Cardiac fibroblast (primary cell): ENCODE data around the gene MMP28.

Experiments used
- DNase-seq, 2 donors: peaks; one replicate each; pipeline versions ENCODE4 v3.0.0 to v3.0.0-alpha.2; 2010; ENCODE audit warnings: low read depth in 2 of 2
- H3K4me3 ChIP-seq, 2 donors: replicated peaks in 1 of 2; 1 replicate in 1 of 2; 2 replicates in 1 of 2; pipeline ENCODE4 v1.5.1; 2011; ENCODE audit warnings: low read depth in 2 of 2, low read length in 2 of 2, mild to moderate bottlenecking in 2 of 2, moderate library complexity in 1 of 2
- CTCF ChIP-seq: IDR thresholded peaks from one replicate; pipeline ENCODE4 v1.5.1; 2011; ENCODE audit warnings: low read depth, mild to moderate bottlenecking, low read length, inconsistent platforms

MMP28 gene

GRCh38 chr17:35825206-35825605 lies 29.8 kb upstream of the MMP28 start:
- no peak for DNase-seq
- TF ChIP-seq CTCF, result no peak
- no peak overlapping the region for H3K4me3 ChIP-seq

DNA sequence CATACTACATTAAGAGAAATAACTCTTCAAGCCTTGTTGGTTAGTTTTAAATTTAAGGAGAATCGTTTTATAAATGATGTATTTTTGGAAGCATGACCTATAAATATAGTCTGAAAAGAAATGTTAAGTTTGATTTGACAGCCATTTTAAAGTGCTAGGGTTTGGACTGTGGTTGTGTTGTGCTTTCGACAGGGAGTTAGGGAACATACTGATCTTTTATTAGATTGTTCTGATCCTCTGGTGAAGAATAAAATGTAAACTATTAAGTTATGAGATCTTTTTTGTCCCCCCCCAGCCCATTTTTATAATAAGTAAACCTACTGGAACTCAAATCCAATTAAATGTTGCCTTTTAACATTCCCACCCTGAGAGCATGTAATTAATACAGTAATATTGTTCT lies 25.9 kb upstream of the MMP28 start:
- TF ChIP-seq CTCF, result no peak
- no peak for DNase-seq
- no peak overlapping the region for H3K4me3 ChIP-seq

DNA sequence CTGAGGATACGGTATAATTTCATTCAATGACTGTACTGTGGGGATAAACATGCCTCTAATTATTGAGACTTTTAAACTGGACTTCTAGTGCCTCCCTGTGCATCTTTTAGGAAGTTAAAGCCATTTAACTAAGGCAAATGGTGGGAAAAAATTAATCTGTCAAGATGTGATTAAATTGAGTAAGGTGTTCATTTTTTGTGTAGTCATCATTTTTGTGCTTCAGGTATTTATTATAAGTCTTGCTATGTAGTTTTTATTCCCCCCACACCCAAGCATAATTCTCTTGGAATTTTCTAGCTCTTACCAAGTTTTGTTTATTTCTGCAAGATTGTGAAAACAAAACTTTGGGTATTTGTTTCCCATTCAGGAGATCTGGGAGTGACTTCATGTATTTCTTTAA lies 24.0 kb upstream of the MMP28 start:
- H3K4me3 ChIP-seq, result no peak overlapping the region
- TF ChIP-seq CTCF, result no peak
- no peak for DNase-seq

DNA sequence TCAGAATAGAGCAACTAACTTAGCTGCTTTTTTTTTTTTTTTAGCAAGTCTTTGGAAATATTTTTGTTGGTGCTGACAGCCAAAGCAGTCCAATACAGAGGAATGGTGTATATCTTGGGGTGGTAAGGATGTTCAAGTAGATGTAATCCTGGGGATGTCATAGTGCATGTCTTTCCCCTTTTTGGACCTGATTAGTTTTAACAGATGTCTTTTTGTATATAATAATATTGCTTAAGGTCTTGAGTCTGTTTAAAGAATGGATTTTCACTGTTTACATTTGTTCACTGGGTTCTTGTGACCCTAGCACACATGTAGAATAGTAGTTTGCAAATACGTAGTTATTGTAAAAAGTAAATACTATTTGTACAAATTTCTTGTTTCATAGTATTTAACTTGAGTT lies 21.8 kb upstream of the MMP28 start:
- DNase-seq, result no peak
- TF ChIP-seq CTCF, result no peak

GRCh38 chr17:35816723-35817122 lies 21.3 kb upstream of the MMP28 start:
- H3K4me3 ChIP-seq, result no peak overlapping the region
- no peak for TF ChIP-seq CTCF
- no peak for DNase-seq

More for the DNA sequence above, 21.8 kb upstream of the MMP28 start:
- no peak overlapping the region for H3K4me3 ChIP-seq

DNA sequence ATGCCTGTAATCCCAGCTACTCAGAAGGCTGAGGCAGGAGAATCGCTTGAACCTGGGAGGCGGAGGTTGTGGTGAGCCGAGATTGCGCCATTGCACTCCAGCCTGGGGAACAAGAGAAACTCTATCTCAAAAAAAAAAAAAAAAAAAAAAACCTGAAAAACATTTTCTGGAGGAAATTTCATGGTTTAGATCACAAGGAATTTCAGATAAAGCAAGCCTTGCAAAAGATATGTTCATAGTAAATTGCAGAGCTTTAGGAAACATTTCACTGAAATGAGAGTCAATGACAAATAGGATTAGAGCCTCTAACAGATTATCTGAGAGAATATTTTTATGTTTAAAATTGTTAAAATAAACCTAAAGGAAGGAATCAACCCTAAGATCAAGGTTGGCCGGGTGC lies 17.0 kb upstream of the MMP28 start:
- H3K4me3 ChIP-seq, result no peak overlapping the region
- no peak for DNase-seq
- TF ChIP-seq CTCF, result no peak

- H3K4me3 ChIP-seq, result no peak overlapping the region
- no peak for DNase-seq
Measured at GRCh38 chr17:35811759-35812158, 16.3 kb upstream of the MMP28 start.

More at GRCh38 chr17:35811759-35812158, 16.3 kb upstream of the MMP28 start:
- no peak for TF ChIP-seq CTCF
